WERI-Rb-1 (cell line): Measurements from ENCODE around the gene ESYT2.

Source experiments
- DNase-seq: peaks from one replicate; pipeline ENCODE4 v3.0.0-alpha.2; 2020
- H3K27ac ChIP-seq: fragments of 250-450 bp; sonication (Bioruptor Pico); 2 replicates; pipeline ENCODE4 v1.5.1; 2020; ENCODE audit warnings: mild to moderate bottlenecking, moderate library complexity
- H3K27me3 ChIP-seq: fragments of 250-450 bp; sonication (Bioruptor Pico); 2 replicates; pipeline ENCODE4 v1.5.1; 2021; ENCODE audit warnings: mild to moderate bottlenecking, low read depth, moderate library complexity; ENCODE audit not compliant: insufficient read depth, severe bottlenecking
- H3K36me3 ChIP-seq: fragments of 250-450 bp; sonication (Bioruptor Pico); 2 replicates; pipeline ENCODE4 v1.5.1; 2020; ENCODE audit warnings: mild to moderate bottlenecking, moderate library complexity
- H3K4me3 ChIP-seq: 2 replicates; pipeline ENCODE4 v1.5.1; 2011; ENCODE audit warnings: low read depth, mild to moderate bottlenecking, control low read depth, low read length
- H3K9me3 ChIP-seq: fragments of 250-450 bp; sonication (Bioruptor Pico); 2 replicates; pipeline ENCODE4 v1.5.1; 2021; ENCODE audit warnings: mild to moderate bottlenecking, moderate library complexity; ENCODE audit not compliant: severe bottlenecking
- TF ChIP-seq, protein P1 (sequence below): IDR thresholded peaks from 2 replicates; pipeline ENCODE4 v1.5.1; 2011; ENCODE audit warnings: low read depth, mild to moderate bottlenecking, control low read depth, inconsistent platforms, low read length

Gene ESYT2

DNA sequence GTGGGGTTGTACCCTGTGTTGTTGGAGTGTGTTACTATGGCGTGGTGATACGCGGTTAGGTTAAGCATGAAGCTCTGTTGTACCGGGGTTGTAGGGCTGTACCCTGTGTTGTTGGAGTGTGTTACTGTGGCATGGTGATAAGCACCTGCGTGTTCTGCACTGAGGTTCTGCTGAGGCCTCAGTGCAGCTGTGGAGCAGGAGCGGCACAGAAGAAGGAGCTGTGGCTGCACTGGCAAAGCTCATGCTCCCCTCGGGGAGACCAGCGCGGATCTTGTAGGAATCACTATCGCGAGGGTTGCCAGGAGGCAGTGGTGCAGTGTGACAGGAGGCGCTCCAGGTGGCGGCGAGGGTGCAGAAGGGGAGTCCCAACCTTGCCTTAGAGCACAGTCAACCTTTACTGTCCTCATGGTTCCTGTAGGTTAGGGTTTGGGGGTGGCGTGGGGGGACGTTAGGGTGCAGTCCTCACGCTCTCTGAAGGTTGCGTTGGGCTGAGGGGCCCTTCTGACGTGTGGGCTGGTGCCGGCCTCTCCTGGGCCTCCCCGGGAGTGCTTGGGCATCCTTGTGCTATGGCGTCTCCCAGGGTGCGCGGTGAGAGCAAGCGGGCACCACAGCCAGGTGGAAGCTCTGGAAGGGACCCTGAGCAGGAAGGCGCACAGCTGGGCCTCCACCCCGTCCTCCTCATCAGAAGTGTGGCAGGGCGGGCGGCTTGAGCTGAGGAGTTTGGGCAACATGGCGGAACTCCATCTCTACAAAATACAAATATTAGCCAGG lies 38.1 kb upstream of the ESYT2 start:
- Histone ChIP-seq H3K27ac (no peak overlapping the region), H3K27me3 (no peaks in the 10 kb centered on the region), H3K9me3 (no peaks in the 10 kb centered on the region), H3K36me3 (peaks cover 12% of the 10 kb centered on the region), H3K4me3 (no peak overlapping the region)
- DNase-seq, result no peak
- TF ChIP-seq, protein P1, sequence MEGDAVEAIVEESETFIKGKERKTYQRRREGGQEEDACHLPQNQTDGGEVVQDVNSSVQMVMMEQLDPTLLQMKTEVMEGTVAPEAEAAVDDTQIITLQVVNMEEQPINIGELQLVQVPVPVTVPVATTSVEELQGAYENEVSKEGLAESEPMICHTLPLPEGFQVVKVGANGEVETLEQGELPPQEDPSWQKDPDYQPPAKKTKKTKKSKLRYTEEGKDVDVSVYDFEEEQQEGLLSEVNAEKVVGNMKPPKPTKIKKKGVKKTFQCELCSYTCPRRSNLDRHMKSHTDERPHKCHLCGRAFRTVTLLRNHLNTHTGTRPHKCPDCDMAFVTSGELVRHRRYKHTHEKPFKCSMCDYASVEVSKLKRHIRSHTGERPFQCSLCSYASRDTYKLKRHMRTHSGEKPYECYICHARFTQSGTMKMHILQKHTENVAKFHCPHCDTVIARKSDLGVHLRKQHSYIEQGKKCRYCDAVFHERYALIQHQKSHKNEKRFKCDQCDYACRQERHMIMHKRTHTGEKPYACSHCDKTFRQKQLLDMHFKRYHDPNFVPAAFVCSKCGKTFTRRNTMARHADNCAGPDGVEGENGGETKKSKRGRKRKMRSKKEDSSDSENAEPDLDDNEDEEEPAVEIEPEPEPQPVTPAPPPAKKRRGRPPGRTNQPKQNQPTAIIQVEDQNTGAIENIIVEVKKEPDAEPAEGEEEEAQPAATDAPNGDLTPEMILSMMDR, result no peak

DNA sequence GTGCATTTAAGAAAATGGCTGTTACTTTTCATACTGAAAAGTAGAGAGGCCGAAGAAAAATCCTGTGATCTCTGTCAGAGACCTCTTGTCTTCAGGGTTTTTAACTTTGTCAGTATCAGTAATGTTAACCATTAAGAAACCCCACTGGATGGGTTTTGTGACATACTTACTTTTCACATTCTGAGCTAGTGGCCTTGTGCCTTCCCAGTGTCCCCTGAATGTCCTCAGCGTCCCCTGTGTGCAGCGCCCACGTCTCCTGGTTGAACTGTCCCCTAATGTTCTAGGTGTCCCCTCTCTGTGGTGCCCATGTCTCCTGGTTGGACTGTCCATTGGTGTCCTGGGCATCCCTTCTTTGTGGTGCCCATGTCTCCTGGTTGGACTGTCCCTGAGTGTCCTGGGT lies 36.7 kb upstream of the ESYT2 start:
- H3K27me3 ChIP-seq, result no peaks in the 10 kb centered on the region
- peaks cover 3% of the 10 kb centered on the region for H3K36me3 ChIP-seq
- no peaks in the 10 kb centered on the region for H3K9me3 ChIP-seq
- TF ChIP-seq, protein P1, result no peak
- DNase-seq, result no peak
- no peak overlapping the region for H3K4me3 ChIP-seq
- no peak overlapping the region for H3K27ac ChIP-seq

DNA sequence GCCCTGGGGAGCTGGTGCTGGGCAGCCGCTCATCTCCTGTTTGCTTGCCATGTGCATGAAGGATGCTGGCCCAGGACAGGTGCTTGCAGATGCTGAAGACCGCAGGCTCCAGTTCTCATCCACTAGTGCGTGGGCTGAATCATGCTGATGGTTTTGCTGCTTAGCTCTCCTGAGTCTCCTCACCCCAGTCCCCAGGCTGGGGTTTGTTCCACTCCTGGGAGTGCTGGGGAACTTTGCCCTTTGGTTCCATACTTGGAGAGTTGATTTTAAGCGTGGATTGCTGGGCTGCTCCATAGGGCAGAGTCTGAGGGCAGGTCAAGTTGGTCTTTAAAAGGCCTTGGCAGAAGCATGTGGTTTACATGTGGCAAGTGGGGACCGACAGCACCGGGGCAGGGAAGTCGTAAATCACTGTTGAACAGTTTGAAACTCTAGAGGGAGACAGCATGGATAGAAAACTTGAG lies 36.2 kb upstream of the ESYT2 start:
- Histone ChIP-seq H3K9me3 (no peaks in the 10 kb centered on the region), H3K4me3 (no peak overlapping the region), H3K27me3 (no peaks in the 10 kb centered on the region), H3K27ac (no peak overlapping the region), H3K36me3 (no peaks in the 10 kb centered on the region)
- no peak for DNase-seq
- TF ChIP-seq, protein P1, result no peak

DNA sequence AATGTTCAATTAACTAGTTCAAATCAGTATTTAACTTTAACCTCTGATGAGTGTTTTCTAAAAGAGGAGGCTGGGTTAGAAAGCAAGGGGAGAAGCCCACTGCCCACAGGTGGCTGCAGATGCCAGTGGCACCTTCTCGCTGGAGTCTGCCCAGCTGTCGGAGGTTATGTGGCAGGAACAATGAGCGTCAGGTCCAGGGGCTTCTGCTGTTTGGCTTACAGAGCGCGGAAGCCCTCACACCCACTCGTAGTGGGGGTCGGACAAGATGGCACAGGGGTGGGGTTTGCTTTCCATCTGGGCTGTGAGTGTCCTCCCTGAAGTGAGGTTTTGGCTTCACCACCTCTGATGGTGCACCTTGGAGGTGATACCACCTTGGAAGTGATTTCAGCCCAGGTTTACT lies 35.5 kb upstream of the ESYT2 start:
- H3K9me3 ChIP-seq, result no peaks in the 10 kb centered on the region
- DNase-seq, result no peak
- H3K36me3 ChIP-seq, result no peaks in the 10 kb centered on the region
- H3K27ac ChIP-seq, result no peak overlapping the region
- H3K4me3 ChIP-seq, result no peak overlapping the region
- TF ChIP-seq, protein P1, result no peak
- H3K27me3 ChIP-seq, result no peaks in the 10 kb centered on the region

DNA sequence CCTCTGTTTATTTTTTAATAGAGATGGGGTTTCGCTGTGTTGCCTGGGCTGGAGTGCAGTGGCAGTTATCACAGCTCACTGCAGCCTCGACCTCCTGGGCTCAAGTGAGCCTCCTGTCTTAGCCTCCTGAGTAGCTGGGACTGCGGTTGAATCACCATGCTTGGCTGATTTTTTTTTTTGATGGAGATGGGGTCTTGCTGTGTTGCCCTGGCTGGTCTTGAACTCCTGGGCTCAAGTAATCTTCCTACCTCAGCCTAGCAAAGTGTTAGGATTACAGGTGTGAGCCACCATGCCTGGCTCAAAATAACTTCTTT lies 35.2 kb upstream of the ESYT2 start:
- no peak overlapping the region for H3K4me3 ChIP-seq
- TF ChIP-seq, protein P1, result no peak
- no peaks in the 10 kb centered on the region for H3K9me3 ChIP-seq
- no peak overlapping the region for H3K27ac ChIP-seq
- no peaks in the 10 kb centered on the region for H3K36me3 ChIP-seq
- DNase-seq, result no peak
- H3K27me3 ChIP-seq, result no peaks in the 10 kb centered on the region
